ENCODE data around the gene SLX9.

SLX9 gene

DNA sequence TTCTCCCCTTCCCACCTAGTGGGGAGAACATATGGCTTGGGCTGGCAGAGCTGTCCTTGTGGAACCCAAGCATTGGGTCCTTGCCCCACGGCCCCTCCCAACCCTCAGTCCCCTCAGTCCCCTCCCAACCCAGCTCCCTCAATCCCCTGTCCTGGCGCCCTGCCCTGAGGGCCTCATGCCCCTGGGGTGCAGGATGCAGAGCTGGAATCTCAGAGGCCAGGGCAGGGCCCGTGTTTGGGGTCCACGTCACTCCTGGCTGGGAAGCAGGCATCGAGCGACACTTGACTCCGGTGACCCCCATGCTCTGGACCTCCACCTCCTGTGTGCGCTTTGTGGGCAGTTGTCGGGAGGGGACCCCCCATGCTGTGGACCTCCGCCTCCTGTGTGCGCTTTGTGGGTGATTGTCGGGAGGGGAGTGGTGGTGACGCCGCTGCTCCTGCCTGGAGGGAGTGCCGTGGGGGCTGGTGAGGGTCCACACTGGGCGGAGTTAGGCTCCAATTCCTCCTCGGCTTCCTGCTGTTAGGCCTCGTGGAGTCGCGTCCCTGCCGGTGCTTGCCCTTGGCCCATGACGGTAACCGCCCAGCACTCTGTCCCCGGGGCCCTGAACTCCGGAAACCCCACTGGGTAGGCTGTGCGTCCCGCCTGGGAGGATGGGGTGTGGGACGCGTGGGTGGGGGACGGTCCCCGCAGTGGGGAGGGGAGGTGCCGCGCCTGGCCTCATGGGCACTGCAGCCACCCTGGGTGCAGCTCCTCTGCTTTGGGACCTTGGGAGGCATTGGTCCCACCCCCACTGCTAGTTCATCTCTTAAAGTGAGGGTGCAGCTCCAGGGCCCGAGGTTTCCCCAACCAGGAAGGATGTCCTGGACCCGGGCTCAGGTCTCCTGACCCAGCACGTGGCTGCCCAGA lies 31.2 kb downstream of the SLX9 start:
- WGBS (ENCODE audit: extremely low coverage, insufficient coverage, low lambda C conversion rate), result no CpG with 5 or more reads among the region's 36 CpGs
- H4K5ac ChIP-seq (ENCODE audit: low read length), result no peak overlapping the region
- no peak overlapping the region for H3K56ac ChIP-seq (ENCODE audit: low read length)
- H3K79me1 ChIP-seq (ENCODE audit: low read length), result peaks cover 1% of the 10 kb centered on the region
- no peak overlapping the region for H3K4ac ChIP-seq (ENCODE audit: low read depth, low read length)
- H3K4me1 ChIP-seq (ENCODE audit: control insufficient read depth, low read depth, low read length), result peaks cover 2% of the 10 kb centered on the region
- peaks cover 8% of the 10 kb centered on the region for H3K36me3 ChIP-seq (ENCODE audit: control insufficient read depth, insufficient read depth, low read length)
- H3K9ac ChIP-seq (ENCODE audit: low read length), result no peak overlapping the region
- no peak overlapping the region for H3K18ac ChIP-seq (ENCODE audit: low read length)
- no peak overlapping the region for H3K4me3 ChIP-seq (ENCODE audit: low read length)
- H2AK5ac ChIP-seq (ENCODE audit: low read length), result no peak overlapping the region
- no peak overlapping the region for H3K23ac ChIP-seq (ENCODE audit: low read length)
- H2BK15ac ChIP-seq (replicated peaks; ENCODE audit: low read depth), result no peak overlapping the region
- H3K4me2 ChIP-seq (ENCODE audit: low read length), result no peak overlapping the region
- H3K27me3 ChIP-seq (ENCODE audit: insufficient read depth, low read length, poor library complexity), result no peaks in the 10 kb centered on the region
- no peak overlapping the region for H2BK5ac ChIP-seq (ENCODE audit: low read length)
- H2BK120ac ChIP-seq (ENCODE audit: low read depth, low read length), result no peak overlapping the region
- no peak overlapping the region for H4K8ac ChIP-seq (ENCODE audit: low read depth, low read length)
- no peak for DNase-seq
- H3K79me2 ChIP-seq (ENCODE audit: control insufficient read depth, insufficient read depth, low read length), result no peaks in the 10 kb centered on the region
- H3K27ac ChIP-seq (ENCODE audit: low read depth, low read length), result no peak overlapping the region

DNA sequence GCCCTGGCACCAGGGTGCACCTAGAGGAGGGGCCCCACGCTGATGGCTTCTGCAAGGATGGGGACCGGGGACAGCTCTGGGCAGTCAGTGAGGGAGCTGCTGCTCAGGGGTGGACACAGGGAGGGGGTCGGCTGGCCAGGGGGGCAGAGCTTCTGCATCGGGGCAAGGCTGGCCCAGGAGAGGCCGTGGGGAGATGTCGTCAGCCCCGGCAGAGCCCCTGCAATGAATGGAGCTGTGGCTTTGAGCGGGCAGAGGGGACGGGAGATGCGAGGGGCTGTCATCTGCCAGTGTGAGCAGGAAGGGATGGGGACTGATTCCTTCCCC lies 31.8 kb downstream of the SLX9 start:
- Histone ChIP-seq H2BK15ac (replicated peaks; ENCODE audit: low read depth) (no peak overlapping the region), H3K4me1 (ENCODE audit: control insufficient read depth, low read depth, low read length) (peaks cover 2% of the 10 kb centered on the region)

DNA sequence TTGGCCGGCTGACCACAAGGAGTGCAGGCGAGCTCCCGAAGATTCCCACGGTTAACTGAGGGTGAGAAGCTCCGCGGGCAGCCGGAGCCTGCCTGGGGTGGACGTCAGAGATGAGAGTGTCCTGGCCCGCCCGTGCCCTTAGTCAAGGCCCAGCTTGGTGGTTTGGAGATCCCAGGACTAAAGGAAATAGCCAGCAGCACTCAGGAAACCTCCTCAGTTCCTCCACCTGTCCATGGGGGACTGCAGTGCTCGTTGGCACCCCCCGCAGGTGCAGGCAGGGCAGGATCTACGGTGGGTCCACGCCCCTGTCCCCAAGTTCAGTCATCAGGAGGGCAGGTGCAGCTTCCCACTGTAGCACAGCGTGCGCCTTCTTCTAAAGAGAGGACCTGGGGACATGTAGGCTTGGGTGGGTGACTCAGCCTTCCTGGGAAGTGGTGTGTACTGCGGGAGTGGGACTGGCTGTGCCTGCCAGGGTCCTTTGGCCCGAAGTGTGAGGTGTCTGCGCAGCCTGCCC lies 32.5 kb downstream of the SLX9 start:
- H2AK5ac ChIP-seq (ENCODE audit: low read length), result no peak overlapping the region
- H2BK5ac ChIP-seq (ENCODE audit: low read length), result no peak overlapping the region
- H3K4me3 ChIP-seq (ENCODE audit: low read length), result no peak overlapping the region
- H2BK15ac ChIP-seq (replicated peaks; ENCODE audit: low read depth), result no peak overlapping the region
- no peak overlapping the region for H3K56ac ChIP-seq (ENCODE audit: low read length)
- no peak overlapping the region for H4K8ac ChIP-seq (ENCODE audit: low read depth, low read length)
- no peak overlapping the region for H3K23ac ChIP-seq (ENCODE audit: low read length)
- WGBS (ENCODE audit: extremely low coverage, insufficient coverage, low lambda C conversion rate), result no CpG with 5 or more reads among the region's 19 CpGs
- no peaks in the 10 kb centered on the region for H3K27me3 ChIP-seq (ENCODE audit: insufficient read depth, low read length, poor library complexity)
- no peak overlapping the region for H3K27ac ChIP-seq (ENCODE audit: low read depth, low read length)
- H3K36me3 ChIP-seq (ENCODE audit: control insufficient read depth, insufficient read depth, low read length), result peaks cover 8% of the 10 kb centered on the region
- H4K5ac ChIP-seq (ENCODE audit: low read length), result no peak overlapping the region
- H2BK120ac ChIP-seq (ENCODE audit: low read depth, low read length), result no peak overlapping the region
- no peak overlapping the region for H3K18ac ChIP-seq (ENCODE audit: low read length)
- H3K4me1 ChIP-seq (ENCODE audit: control insufficient read depth, low read depth, low read length), result peaks cover 2% of the 10 kb centered on the region
- no peak overlapping the region for H3K4me2 ChIP-seq (ENCODE audit: low read length)
- H3K79me1 ChIP-seq (ENCODE audit: low read length), result peaks cover 1% of the 10 kb centered on the region
- H3K4ac ChIP-seq (ENCODE audit: low read depth, low read length), result no peak overlapping the region
- no peaks in the 10 kb centered on the region for H3K79me2 ChIP-seq (ENCODE audit: control insufficient read depth, insufficient read depth, low read length)
- no peak overlapping the region for H3K9ac ChIP-seq (ENCODE audit: low read length)
- DNase-seq, result peak; percentile 40

More for the DNA sequence above, 31.8 kb downstream of the SLX9 start:
- Histone ChIP-seq H3K4me3 (ENCODE audit: low read length) (no peak overlapping the region), H4K5ac (ENCODE audit: low read length) (no peak overlapping the region), H3K79me2 (ENCODE audit: control insufficient read depth, insufficient read depth, low read length) (no peaks in the 10 kb centered on the region), H3K4me2 (ENCODE audit: low read length) (no peak overlapping the region), H3K18ac (ENCODE audit: low read length) (no peak overlapping the region), H3K23ac (ENCODE audit: low read length) (no peak overlapping the region), H3K27me3 (ENCODE audit: insufficient read depth, low read length, poor library complexity) (no peaks in the 10 kb centered on the region), H3K36me3 (ENCODE audit: control insufficient read depth, insufficient read depth, low read length) (peaks cover 8% of the 10 kb centered on the region), H3K79me1 (ENCODE audit: low read length) (peaks cover 1% of the 10 kb centered on the region), H3K4ac (ENCODE audit: low read depth, low read length) (no peak overlapping the region), H3K9ac (ENCODE audit: low read length) (no peak overlapping the region), H4K8ac (ENCODE audit: low read depth, low read length) (no peak overlapping the region), H3K56ac (ENCODE audit: low read length) (no peak overlapping the region), H3K27ac (ENCODE audit: low read depth, low read length) (no peak overlapping the region), H2BK5ac (ENCODE audit: low read length) (no peak overlapping the region), H2AK5ac (ENCODE audit: low read length) (no peak overlapping the region), H2BK120ac (ENCODE audit: low read depth, low read length) (no peak overlapping the region)
- no CpG with 5 or more reads among the region's 10 CpGs for WGBS (ENCODE audit: extremely low coverage, insufficient coverage, low lambda C conversion rate)
- no peak for DNase-seq

DNA sequence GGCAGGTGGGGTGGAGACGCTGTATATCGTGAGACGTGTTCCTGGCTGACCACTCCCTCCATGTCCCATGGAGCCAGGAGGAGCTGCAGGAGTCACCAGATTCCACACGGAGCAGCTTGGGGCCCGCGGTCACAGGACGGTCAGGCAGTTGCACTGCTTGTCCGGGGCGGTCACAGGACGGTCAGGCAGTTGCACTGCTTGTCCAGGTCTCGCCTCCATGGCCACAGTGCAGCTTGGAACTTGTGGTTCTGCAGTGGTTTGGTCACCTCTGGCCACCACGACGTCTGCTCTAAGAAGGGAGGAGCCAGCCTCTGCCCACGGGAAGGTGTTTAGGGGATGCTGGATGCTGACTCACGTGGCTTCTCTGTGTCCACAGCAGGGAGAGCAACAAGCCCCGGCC lies 33.0 kb downstream of the SLX9 start:
- H3K4me1 ChIP-seq (ENCODE audit: control insufficient read depth, low read depth, low read length), result peaks cover 2% of the 10 kb centered on the region
- H3K18ac ChIP-seq (ENCODE audit: low read length), result no peak overlapping the region
- no peak overlapping the region for H3K4me3 ChIP-seq (ENCODE audit: low read length)
- no peaks in the 10 kb centered on the region for H3K27me3 ChIP-seq (ENCODE audit: insufficient read depth, low read length, poor library complexity)
- no CpG with 5 or more reads among the region's 16 CpGs for whole genome bisulfite sequencing (ENCODE audit: extremely low coverage, insufficient coverage, low lambda C conversion rate)
- H4K5ac ChIP-seq (ENCODE audit: low read length), result no peak overlapping the region
- H3K23ac ChIP-seq (ENCODE audit: low read length), result no peak overlapping the region
- H4K8ac ChIP-seq (ENCODE audit: low read depth, low read length), result no peak overlapping the region
- H3K4me2 ChIP-seq (ENCODE audit: low read length), result no peak overlapping the region
- no peak overlapping the region for H2AK5ac ChIP-seq (ENCODE audit: low read length)
- H3K56ac ChIP-seq (ENCODE audit: low read length), result no peak overlapping the region
- no peaks in the 10 kb centered on the region for H3K79me2 ChIP-seq (ENCODE audit: control insufficient read depth, insufficient read depth, low read length)
- H3K27ac ChIP-seq (ENCODE audit: low read depth, low read length), result no peak overlapping the region
- H3K36me3 ChIP-seq (ENCODE audit: control insufficient read depth, insufficient read depth, low read length), result peaks cover 5% of the 10 kb centered on the region
- no peak overlapping the region for H3K9ac ChIP-seq (ENCODE audit: low read length)
- H3K79me1 ChIP-seq (ENCODE audit: low read length), result peaks cover 1% of the 10 kb centered on the region
- H2BK15ac ChIP-seq (replicated peaks; ENCODE audit: low read depth), result no peak overlapping the region
- H2BK5ac ChIP-seq (ENCODE audit: low read length), result no peak overlapping the region
- H3K4ac ChIP-seq (ENCODE audit: low read depth, low read length), result no peak overlapping the region
- H2BK120ac ChIP-seq (ENCODE audit: low read depth, low read length), result no peak overlapping the region
- no peak for DNase-seq

DNA sequence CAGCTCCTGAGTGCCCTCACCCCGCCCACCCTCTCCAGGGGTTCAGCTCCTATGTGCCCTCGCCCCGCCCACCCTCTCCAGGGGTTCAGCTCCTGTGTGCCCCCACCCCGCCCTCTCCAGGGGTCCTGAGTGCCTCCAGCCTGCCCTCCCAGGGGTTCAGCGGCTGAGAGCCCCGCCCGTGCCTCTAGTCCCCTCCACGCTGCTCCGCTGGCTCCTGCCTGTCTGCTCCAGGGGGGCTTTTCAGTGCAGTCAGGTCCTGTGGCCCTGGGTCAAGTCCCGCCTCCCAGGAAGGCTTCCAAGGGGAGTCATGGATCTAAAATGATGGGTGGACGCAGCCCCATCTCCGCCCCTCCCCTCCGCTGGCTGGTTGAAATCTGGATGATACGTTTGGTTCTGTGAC lies 33.8 kb downstream of the SLX9 start:
- no peak overlapping the region for H3K23ac ChIP-seq (ENCODE audit: low read length)
- H3K4me3 ChIP-seq (ENCODE audit: low read length), result no peak overlapping the region
- no CpG with 5 or more reads among the region's 14 CpGs for WGBS (ENCODE audit: extremely low coverage, insufficient coverage, low lambda C conversion rate)
- peaks cover 2% of the 10 kb centered on the region for H3K4me1 ChIP-seq (ENCODE audit: control insufficient read depth, low read depth, low read length)
- no peak overlapping the region for H3K4ac ChIP-seq (ENCODE audit: low read depth, low read length)
- H3K56ac ChIP-seq (ENCODE audit: low read length), result no peak overlapping the region
- peaks cover 1% of the 10 kb centered on the region for H3K79me1 ChIP-seq (ENCODE audit: low read length)
- H2BK15ac ChIP-seq (replicated peaks; ENCODE audit: low read depth), result no peak overlapping the region
- no peak overlapping the region for H3K18ac ChIP-seq (ENCODE audit: low read length)
- no peak for DNase-seq
- peaks cover 5% of the 10 kb centered on the region for H3K36me3 ChIP-seq (ENCODE audit: control insufficient read depth, insufficient read depth, low read length)
- H4K8ac ChIP-seq (ENCODE audit: low read depth, low read length), result no peak overlapping the region
- no peak overlapping the region for H2AK5ac ChIP-seq (ENCODE audit: low read length)
- no peaks in the 10 kb centered on the region for H3K27me3 ChIP-seq (ENCODE audit: insufficient read depth, low read length, poor library complexity)
- no peak overlapping the region for H3K27ac ChIP-seq (ENCODE audit: low read depth, low read length)
- H3K79me2 ChIP-seq (ENCODE audit: control insufficient read depth, insufficient read depth, low read length), result no peaks in the 10 kb centered on the region
- no peak overlapping the region for H3K4me2 ChIP-seq (ENCODE audit: low read length)
- H2BK5ac ChIP-seq (ENCODE audit: low read length), result no peak overlapping the region
- no peak overlapping the region for H2BK120ac ChIP-seq (ENCODE audit: low read depth, low read length)
- H3K9ac ChIP-seq (ENCODE audit: low read length), result no peak overlapping the region
- H4K5ac ChIP-seq (ENCODE audit: low read length), result no peak overlapping the region
